Measurements from ENCODE around the gene PNPT1.

DNA sequence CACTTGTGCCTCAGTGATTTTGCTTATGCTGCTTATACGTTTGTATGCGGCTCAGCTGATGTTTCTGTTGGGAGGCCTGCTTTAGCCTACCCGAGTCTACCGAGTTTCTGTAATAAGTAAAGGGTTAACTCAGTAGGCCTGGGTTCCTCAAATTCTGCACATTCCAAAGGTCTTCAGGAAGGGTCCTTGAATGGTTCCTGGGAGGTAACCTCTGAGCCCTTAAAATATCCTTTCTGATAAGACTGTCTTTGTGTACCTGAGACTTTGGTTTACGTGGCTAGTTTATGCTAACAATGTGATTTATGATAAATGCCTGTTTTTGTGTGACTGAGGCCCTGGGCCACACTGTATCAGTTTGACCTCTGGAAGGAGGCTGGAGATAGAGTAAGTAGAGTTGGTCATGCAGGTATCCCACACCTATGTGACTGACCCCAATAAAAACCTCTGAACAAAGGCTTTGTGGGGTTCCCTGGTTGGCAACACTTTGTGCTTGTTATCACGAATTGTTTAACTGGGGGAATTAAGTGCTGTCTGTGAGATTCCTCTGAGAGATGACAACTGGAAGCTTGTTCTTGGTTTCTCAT, 18.9 kb upstream of the PNPT1 start:
- TF ChIP-seq, protein P1, sequence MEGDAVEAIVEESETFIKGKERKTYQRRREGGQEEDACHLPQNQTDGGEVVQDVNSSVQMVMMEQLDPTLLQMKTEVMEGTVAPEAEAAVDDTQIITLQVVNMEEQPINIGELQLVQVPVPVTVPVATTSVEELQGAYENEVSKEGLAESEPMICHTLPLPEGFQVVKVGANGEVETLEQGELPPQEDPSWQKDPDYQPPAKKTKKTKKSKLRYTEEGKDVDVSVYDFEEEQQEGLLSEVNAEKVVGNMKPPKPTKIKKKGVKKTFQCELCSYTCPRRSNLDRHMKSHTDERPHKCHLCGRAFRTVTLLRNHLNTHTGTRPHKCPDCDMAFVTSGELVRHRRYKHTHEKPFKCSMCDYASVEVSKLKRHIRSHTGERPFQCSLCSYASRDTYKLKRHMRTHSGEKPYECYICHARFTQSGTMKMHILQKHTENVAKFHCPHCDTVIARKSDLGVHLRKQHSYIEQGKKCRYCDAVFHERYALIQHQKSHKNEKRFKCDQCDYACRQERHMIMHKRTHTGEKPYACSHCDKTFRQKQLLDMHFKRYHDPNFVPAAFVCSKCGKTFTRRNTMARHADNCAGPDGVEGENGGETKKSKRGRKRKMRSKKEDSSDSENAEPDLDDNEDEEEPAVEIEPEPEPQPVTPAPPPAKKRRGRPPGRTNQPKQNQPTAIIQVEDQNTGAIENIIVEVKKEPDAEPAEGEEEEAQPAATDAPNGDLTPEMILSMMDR (IDR thresholded peaks at IDR 0.05), result no peak
- TF ChIP-seq, protein P2, sequence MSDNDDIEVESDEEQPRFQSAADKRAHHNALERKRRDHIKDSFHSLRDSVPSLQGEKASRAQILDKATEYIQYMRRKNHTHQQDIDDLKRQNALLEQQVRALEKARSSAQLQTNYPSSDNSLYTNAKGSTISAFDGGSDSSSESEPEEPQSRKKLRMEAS (IDR thresholded peaks at IDR 0.05; ENCODE audit: low read depth), result no peak
- no peak for TF ChIP-seq MEF2A (IDR thresholded peaks at IDR 0.05; ENCODE audit: borderline replicate concordance, low read depth)
- TF ChIP-seq POLR2AphosphoS5 (IDR thresholded peaks at IDR 0.05; ENCODE audit: low read depth, low read length), result no peak
- no peak for TF ChIP-seq GABPA (IDR thresholded peaks at IDR 0.05; ENCODE audit: low read depth)
- no peak for TF ChIP-seq CHD2 (IDR thresholded peaks at IDR 0.05; ENCODE audit: low read length, partially characterized antibody)
- TF ChIP-seq EZH2phosphoT487 (IDR thresholded peaks at IDR 0.05; ENCODE audit: borderline replicate concordance, low read depth), result no peak

All from SK-N-SH (cell line).